ENCODE results near the gene KRTAP12-3.

DNA sequence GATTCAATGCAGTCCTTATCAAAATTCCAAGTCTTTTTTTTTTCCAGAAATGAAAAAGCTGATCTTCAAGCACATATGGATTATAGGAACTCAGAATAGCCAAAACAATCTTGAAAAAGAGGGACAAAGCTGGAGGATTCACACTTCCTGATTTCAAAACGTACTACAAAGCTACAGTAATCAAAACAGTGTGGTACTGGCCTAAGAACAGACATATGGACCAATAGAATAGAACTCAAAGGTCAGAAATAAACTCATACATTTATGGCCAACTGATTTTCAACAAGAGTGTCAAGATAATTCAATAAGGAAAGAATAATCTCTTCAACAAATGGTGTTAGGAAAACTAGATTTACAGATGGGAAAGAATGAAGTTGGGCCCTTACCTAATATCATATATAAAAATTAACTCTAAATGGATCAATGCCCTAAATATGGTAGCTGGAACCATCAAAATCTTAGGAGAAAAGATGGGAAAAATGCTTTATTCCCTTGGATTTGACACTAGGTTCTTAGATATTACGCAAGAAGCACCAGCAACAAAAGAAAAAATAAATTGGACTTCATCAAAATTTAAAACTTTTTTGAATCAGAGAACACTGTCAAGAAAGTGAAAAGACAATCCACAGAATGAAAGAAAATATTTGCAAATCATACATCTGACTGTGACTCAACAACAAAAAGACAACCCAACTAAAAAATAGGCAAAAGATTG is 35.2 kb downstream of the KRTAP12-3 start:
- TF ChIP-seq, protein P1, sequence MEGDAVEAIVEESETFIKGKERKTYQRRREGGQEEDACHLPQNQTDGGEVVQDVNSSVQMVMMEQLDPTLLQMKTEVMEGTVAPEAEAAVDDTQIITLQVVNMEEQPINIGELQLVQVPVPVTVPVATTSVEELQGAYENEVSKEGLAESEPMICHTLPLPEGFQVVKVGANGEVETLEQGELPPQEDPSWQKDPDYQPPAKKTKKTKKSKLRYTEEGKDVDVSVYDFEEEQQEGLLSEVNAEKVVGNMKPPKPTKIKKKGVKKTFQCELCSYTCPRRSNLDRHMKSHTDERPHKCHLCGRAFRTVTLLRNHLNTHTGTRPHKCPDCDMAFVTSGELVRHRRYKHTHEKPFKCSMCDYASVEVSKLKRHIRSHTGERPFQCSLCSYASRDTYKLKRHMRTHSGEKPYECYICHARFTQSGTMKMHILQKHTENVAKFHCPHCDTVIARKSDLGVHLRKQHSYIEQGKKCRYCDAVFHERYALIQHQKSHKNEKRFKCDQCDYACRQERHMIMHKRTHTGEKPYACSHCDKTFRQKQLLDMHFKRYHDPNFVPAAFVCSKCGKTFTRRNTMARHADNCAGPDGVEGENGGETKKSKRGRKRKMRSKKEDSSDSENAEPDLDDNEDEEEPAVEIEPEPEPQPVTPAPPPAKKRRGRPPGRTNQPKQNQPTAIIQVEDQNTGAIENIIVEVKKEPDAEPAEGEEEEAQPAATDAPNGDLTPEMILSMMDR (IDR thresholded peaks at IDR 0.05 in 2 of 3, conservative IDR thresholded peaks at IDR 0.05 in 1 of 3; ENCODE audit: insufficient read depth in 2 of 3, low read depth in 1 of 3, low read length in 3 of 3), result no peak
- no peak for TF ChIP-seq ILK (tag; IDR thresholded peaks at IDR 0.05; ENCODE audit: borderline replicate concordance, low read depth)
- TF ChIP-seq ZNF232 (CRISPR knock-in tag; IDR thresholded peaks at IDR 0.05), result no peak
- no peak for TF ChIP-seq EZH2 (IDR thresholded peaks at IDR 0.05; ENCODE audit: borderline replicate concordance, low read depth, low read length)
- TF ChIP-seq U2AF1 (optimal IDR thresholded peaks at IDR 0.05; ENCODE audit: low read depth, low read length), result no peak
- TF ChIP-seq JUND (IDR thresholded peaks at IDR 0.05; ENCODE audit: borderline replicate concordance, low read depth, low read length), result no peak
- no peak for TF ChIP-seq JUND (tag; IDR thresholded peaks at IDR 0.05; ENCODE audit: borderline replicate concordance, low read depth, low read length)
- TF ChIP-seq POLR2A (conservative IDR thresholded peaks at IDR 0.05), result no peak
- no peak for TF ChIP-seq RAD21 (CRISPR knock-in tag; conservative IDR thresholded peaks at IDR 0.05 in 1 of 2, IDR thresholded peaks at IDR 0.05 in 1 of 2)
- TF ChIP-seq ZHX1 (conservative IDR thresholded peaks at IDR 0.05; ENCODE audit: low read length), result no peak
- no peak for TF ChIP-seq KLF1 (tag; IDR thresholded peaks at IDR 0.05)
- TF ChIP-seq, protein P2, sequence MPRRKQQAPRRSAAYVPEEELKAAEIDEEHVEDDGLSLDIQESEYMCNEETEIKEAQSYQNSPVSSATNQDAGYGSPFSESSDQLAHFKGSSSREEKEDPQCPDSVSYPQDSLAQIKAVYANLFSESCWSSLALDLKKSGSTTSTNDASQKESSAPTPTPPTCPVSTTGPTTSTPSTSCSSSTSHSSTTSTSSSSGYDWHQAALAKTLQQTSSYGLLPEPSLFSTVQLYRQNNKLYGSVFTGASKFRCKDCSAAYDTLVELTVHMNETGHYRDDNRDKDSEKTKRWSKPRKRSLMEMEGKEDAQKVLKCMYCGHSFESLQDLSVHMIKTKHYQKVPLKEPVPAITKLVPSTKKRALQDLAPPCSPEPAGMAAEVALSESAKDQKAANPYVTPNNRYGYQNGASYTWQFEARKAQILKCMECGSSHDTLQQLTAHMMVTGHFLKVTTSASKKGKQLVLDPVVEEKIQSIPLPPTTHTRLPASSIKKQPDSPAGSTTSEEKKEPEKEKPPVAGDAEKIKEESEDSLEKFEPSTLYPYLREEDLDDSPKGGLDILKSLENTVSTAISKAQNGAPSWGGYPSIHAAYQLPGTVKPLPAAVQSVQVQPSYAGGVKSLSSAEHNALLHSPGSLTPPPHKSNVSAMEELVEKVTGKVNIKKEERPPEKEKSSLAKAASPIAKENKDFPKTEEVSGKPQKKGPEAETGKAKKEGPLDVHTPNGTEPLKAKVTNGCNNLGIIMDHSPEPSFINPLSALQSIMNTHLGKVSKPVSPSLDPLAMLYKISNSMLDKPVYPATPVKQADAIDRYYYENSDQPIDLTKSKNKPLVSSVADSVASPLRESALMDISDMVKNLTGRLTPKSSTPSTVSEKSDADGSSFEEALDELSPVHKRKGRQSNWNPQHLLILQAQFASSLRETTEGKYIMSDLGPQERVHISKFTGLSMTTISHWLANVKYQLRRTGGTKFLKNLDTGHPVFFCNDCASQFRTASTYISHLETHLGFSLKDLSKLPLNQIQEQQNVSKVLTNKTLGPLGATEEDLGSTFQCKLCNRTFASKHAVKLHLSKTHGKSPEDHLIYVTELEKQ (CRISPR knock-in tag; IDR thresholded peaks at IDR 0.05), result no peak
- no peak for TF ChIP-seq MYC (IDR thresholded peaks at IDR 0.05; ENCODE audit: low read depth, low read length)
- TF ChIP-seq MYC (CRISPR knock-in tag; IDR thresholded peaks at IDR 0.05; ENCODE audit: borderline replicate concordance, low read depth), result no peak
- TF ChIP-seq, protein P3, sequence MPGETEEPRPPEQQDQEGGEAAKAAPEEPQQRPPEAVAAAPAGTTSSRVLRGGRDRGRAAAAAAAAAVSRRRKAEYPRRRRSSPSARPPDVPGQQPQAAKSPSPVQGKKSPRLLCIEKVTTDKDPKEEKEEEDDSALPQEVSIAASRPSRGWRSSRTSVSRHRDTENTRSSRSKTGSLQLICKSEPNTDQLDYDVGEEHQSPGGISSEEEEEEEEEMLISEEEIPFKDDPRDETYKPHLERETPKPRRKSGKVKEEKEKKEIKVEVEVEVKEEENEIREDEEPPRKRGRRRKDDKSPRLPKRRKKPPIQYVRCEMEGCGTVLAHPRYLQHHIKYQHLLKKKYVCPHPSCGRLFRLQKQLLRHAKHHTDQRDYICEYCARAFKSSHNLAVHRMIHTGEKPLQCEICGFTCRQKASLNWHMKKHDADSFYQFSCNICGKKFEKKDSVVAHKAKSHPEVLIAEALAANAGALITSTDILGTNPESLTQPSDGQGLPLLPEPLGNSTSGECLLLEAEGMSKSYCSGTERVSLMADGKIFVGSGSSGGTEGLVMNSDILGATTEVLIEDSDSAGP (CRISPR knock-in tag; IDR thresholded peaks at IDR 0.05), result no peak
- TF ChIP-seq ZNF507 (tag; conservative IDR thresholded peaks at IDR 0.05), result no peak
